CD4-positive, alpha-beta T cell treated with Interleukin-2 at 100 ng/mL for 4 hours (primary cell): ENCODE data around the gene PSMB7.
"Not testable (repeated sequence)": the region's sequence is repeated elsewhere in the genome, so short reads cannot be mapped to it uniquely, and the experiment has no call there.

Source experiments
- DNase-seq: peaks from one replicate; pipeline ENCODE4 v3.0.0-alpha.2; 2020; ENCODE audit warnings: low spot score

PSMB7 gene

DNA sequence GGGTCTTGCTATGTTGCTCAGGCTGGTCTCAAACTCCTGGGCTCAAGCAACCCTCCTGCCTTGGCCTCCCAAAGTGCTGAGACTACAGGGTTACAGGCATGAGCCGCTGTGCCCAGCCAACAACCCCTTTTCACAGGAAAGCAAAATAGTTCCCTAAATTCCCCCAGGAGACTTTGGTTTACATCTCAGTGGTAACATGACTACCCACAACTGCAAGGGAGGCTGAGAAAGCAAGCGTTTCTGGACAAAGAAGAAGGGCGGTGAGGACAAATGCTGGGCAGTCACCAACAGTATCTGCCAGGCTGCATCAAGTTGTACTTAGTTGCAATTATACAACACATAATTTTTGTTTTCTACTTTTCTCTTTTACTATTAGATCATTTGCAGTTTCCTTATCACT is 27.6 kb upstream of the PSMB7 start:
- no peak for DNase-seq

DNA sequence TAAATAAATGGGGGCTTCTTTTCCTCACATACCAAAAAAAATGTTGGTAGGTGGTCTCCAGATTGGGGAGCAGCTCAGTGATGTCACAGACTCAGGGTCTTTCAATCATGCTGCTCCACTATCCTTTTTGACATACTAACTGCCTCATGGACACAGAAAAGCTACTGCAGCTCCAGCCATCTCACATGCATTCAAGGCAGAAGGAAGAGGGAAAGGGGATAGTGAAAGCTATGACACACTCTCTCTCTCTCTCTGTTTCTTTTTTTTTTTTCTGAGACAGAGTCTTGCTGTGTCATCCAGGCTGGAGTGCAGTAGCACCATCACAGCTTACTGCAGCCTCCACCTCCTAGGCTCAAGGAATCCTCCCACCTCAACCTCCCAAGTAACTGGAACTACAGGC is 27.1 kb upstream of the PSMB7 start:
- DNase-seq, result no peak

DNA sequence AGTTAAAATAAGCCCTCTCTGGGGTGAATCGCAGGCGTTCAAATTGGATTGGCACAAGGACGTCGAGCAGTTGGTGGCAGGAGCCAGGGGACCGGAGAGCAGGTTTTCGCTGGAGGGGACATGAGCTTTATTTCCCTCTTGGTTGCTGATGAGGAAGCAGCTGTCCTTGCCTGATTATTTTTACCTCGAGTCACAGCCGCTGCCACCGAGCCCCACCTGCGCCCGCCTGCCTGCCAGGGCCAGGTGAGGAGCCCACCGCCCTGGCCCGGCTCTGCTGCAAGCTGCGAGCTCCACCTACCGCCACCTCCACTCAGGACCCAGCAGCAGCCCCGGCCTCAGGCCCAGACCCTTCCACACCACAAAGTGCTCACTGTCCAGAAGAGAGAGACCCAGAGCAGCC is 26.0 kb upstream of the PSMB7 start:
- no peak for DNase-seq

DNA sequence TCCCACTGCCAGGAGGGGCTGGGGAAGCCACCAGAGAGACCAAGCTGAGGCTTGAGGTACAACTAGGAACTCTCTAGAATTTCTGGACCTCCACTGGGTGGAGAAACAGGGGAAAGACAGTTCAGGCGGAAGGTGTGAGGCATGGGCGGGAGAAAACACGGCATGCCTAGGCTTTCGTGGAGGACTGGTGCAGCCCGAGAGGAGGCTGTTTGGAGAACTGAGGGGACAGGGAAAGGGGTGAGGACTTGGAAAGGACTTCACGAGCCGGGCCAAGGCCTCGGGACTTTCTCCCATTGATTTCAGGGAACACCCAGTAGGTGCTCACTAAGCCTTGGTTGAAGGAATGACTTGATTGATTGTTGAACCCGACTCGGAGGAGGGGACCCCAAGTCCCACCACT is 25.5 kb upstream of the PSMB7 start:
- no peak for DNase-seq

DNA sequence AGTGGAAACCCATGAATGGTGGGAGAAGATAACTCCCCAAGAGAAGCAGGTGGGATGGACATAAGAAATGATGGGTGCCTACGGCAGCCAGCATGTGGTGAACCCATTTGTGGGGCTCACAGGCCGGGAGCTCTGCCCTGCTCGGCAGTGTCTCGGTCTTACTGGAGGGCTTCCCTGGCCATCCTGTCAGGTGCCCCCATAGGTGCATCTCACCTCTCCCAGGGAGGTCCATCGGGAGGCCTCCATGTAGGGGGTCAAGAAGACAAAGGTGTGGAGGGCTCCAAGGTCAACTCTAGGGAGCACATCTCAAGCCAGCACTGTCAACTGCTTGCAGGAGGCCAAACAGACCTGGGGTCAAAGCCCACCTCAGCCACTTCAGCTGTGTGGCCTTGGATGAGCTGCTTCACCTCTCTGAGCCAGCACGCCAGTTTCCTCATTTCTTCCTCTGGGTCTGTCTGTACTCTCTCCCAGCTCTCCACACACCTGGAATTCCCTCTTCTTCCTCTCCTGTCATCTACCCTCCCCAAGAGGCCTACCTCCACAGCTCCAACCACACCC is 24.5 kb upstream of the PSMB7 start:
- no peak for DNase-seq

DNA sequence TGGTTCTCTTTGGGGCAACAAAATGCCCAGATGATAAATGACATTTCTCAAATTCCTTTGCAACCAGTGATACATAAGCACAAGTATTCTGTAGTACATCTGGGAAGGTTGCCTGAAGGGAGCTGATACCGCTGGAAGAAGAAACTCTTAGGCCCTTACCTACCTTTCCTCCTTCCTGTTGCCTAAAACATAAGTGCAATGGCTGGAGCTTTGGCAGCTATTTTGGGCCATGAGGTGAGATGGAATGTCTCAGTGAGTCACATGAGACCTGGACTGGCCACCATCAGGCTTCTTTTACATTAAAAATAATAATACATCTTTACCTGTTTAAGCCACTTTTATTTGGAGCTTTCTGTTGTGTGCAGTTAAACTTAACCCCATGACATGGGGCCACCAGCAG is 23.8 kb upstream of the PSMB7 start:
- DNase-seq, result no peak

DNA sequence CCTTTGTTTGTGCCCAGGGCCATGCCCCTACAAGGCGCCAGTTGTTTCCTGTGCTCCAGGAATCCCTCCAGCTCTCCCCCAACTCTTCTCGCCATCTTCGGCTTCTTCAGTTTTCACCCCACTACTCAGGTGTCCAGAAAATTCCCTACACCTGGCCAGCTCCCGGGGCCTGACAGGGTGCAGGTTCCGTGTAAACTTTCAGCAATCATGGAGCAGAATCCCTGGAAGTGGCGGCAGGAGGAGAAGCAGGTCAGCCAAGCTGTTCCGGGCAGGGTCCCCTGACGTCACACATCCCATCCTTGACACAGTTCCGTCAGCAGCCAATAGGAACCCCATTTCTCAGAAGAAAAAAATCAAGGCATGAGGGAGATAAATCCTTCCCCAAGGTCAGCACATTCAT is 22.8 kb upstream of the PSMB7 start:
- DNase-seq, result no peak

DNA sequence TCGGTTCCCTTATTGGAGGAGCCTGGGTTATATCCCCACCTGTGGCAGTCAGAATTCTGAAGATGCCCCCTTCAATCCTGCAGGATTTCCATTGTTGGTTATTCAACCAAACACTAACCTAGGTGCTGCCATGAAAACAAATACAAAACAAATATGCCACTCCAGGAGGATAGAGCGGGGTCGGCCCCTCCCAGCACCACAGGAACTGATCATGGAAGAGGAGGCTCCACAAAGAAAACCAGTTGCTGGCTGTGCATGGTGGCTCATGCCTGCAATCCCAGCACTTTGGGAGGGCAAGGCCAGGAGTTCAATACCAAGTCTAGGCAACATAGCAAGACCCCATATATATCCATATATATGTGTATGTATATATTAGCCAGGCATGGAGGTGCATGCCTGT is 21.8 kb upstream of the PSMB7 start:
- no peak for DNase-seq

DNA sequence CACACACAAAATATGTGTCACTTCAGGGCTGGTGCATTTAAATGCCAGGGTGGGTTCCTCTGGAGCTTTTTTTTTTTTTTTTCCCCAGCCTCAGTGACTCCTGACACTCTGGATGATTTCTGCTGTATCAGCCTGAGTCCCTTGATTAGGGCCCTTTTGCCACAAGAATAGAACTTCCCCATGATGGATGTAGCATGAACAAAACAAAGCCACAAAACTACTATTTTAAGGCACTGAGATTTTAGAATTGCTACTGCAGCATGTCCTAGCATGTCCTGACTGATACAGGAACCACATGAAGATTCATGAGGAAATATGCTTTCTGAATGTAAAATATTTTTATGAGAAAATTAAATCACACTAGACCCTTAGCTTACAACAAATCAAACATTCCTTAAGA is 21.1 kb upstream of the PSMB7 start:
- DNase-seq, result no peak

DNA sequence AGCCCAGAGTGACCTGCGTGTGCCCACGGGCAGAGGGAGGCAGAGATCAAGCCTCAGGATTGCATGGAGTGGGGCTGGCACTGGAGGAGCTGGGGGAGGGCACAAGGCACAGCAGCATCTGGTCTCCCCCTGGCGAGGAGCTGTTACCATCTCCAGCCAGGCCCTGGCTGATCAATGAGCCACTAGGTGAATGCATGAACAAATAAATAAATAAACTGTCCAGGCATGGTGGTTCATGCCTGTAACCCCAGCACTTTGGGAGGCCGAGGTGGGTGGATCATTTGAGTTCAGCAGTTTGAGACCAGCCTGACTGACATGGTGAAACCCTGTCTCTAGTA is 14.3 kb upstream of the PSMB7 start:
- DNase-seq, result no peak

DNA sequence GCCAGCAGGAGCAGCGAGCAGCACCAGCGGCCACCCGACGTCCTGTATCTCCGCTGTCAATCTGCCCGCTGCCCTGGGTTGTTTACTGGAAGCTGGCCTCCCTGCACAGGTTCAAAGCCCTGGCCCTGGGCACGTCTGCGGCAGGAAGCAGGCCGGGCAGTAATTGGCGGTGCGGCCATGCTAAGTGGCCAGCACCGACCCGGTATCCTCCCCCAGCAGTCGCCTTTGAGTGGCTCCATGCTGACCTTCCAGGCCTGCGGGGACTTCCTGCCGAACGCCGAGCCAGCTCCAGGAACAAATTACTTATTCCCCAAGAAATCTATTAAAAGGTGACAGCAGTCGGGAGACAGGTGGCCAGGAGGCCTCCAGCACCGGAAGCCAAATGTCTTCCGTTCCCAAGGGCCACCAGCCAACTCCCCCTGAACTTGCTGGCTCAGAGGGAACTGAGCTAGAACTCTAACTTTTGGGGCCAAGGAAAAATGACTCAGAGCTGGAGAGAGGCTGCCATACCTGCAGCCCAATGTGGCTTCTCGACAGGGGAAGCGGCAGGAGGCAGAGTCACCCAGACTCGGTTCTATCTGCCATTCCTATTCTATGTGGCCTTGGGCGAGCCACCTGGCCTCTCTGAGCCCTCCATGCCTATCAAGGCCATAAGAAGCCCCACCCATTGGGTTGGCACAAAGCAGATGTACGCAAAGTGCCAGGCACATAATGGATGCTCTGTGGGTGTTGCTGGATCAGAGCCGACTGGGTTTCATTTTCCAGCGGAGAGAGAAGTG is 13.7 kb upstream of the PSMB7 start:
- no peak for DNase-seq

DNA sequence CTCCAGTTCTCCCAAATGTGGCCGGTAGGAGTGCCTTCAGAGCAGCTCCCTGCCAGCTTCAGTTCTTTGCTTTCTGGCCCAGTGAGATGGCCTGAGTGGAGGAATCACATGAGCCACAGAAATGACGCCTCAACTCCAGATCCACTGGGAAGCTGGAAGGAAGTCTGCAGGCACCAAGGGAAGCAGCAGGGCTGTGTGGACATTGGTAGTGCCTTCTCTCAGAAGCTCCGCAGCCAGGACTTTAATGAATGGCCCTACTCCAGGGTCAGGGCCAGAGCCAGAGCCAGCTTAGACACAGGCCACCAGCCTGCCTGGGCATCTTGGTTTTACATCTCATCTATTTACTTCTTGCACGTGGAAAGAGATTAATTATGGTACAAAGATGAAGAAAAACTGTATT is 12.0 kb upstream of the PSMB7 start:
- DNase-seq, result no peak

DNA sequence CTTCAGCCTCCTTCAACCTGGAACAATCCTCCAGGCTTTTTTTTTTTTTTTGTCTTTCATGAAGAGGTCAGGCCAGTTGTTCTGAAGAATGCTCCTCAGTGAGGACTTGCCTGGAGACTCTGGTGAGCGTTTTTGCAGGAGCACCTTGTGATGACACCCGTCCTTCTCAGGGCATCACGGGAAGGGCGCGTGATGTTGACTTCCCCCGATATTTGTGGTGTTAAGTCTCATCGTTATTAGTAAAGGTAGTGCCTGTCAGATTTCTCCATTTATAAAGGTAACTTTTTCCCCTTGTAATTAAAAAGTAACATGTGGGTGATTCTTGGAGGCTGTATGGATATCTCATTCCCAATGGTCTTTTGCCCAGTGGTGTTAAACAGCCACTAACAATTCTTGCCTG is 11.1 kb upstream of the PSMB7 start:
- DNase-seq, result no peak

DNA sequence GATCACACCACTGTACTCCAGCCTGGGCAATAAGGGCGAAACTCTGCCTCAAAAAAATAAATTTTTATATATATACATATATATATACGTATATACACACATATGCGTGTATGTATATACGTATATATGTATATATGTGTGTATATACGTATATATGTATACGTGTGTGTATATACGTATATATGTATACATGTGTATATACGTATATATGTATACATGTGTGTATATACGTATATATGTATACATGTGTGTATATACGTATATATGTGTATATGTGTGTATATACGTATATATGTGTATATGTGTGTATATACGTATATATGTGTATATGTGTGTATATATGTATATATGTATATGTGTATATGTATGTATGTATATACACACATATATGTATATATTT is 10.5 kb upstream of the PSMB7 start:
- not testable (repeated sequence) for DNase-seq

DNA sequence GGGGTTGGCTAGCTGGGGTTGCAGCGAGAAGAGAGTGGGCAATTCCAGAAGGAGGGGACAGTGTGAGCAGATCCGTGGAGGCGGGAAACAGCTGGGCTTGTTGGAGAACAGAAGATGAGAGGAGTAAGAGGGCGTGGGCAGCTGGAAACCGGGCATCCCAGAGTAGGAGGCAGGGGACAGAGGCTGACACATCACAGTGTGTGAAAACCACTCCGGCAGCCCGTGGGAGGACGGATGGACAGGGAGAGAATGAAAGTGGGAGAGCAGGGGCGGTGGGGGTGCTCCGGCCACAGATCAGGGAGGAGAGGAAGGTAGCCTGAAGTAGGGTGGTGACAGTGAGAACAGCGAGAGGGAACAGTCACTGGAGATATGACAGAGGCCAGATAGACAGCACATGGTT is 8.3 kb upstream of the PSMB7 start:
- no peak for DNase-seq

DNA sequence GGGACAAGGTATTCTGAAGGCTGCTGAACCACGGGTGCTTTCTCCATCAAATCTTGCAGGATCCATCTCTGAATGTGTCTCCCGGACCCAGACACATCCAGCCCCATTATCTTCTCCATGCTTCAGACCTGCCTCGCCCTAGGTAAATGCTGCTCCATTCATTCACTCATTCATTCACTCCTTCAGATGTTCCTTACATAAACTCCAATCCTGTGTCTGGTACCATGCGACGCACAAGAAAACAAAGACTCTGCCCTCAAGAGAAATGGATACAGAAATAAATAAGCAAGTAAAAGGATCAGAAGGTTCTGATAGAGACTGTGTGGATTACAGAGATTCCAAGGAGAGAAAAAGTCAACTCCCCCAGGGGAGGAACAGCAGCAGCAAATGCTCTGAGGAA is 7.9 kb upstream of the PSMB7 start:
- no peak for DNase-seq

DNA sequence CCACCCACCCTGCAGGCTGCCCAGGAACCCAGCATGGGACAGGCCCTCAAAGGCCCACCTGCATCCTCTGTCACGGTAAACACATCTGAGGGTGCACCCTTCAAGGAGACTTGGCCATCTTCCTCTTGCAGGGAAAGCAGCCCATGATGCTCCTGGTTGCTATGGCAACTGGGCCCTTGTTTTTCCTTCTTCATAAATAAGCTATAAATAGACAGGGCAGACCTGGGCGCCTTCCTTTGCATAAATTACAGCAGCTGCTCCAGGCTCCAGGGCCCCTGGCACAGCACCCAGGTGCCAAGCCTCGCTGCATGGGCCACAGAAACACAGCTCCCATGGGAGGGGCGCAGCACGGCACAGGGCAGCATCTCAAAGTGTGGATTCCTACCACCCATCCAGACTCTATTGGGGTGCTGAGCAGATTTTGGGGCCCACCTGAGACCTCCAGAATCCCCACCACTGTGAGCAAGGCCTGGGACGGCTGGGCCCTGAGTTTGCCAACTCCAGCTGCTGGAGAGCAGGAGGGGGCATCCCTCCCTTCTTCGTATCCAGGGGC is 5.8 kb upstream of the PSMB7 start:
- no peak for DNase-seq

DNA sequence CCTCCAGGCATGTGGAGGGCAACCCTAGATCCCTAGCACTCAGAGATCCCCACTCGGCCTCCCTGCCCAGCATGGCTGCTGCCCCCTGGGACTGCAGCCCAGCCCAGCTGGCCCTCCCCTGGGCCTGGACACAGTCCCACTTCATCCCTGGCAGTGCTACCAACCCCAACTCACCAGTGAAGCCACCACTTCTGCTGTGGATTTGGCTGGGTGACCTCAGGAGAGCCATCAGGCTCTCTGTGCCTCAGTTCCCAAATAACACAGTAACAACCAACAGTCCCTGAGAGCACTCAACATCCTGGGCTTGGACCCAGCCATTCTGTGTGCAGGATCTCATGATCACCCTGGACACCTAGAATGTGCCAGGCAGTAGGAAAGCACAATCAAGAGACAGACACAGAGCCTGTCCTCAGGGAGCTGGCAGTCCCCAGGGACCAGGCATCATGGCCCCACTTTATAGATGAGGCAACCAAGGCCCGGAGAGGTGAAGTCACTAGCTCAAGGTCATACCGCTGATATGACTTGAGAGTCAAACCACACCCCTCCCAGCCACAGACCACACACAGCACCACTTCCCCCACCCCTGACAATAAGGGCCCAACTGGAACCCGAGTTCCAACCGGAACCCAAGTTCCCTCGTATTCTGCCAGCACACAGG is 4.7 kb upstream of the PSMB7 start:
- DNase-seq, result no peak

DNA sequence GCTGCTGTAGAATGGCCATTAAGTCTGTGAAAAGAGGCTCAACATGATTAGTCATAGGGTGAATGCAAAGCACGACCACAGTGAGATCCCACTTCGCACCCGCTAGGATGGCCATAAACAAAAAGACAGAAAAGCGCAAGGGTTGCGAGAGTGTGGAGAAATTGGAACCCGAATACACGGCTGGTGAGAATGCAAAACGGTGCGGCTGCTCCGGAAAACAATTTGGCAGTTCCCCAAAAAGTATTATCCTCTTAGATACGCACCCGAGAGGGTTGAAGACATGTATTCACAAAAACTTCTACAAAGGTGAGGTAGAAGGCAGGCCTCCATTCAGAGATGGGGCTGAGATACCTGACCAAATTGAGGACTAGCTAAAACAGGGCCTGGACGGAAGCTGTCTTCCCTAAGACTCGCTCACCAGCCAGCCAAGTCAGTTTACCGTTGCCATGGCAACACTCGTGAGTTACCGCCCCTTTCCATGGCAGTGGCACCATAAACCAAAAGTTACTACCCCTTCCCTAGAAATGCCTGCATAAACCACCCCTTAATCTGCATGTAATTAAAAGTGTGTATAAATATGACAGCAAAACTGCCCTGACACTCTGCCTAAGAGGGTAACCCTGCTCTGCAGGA is 726 bp upstream of the PSMB7 start:
- no peak for DNase-seq

DNA sequence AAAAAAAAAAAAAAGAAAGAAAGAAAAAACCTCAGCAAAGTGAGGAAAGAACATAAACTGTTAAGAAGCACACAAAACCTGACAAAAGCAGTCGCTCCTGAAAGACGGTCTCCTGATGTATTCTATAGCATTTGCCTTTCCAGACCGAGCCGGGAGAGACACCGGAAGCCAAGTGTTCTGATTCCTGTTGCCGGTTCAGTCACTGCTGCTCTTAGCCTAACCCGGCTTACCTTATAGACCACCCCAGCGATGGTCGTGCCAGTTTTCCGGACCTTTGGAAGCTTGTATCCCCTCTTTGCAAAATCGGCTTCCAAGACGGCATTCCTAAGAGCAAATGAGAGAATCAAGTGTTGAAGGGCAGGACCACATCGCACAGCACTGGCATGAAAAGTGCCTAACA is 630 bp downstream of the PSMB7 start:
- no peak for DNase-seq

DNA sequence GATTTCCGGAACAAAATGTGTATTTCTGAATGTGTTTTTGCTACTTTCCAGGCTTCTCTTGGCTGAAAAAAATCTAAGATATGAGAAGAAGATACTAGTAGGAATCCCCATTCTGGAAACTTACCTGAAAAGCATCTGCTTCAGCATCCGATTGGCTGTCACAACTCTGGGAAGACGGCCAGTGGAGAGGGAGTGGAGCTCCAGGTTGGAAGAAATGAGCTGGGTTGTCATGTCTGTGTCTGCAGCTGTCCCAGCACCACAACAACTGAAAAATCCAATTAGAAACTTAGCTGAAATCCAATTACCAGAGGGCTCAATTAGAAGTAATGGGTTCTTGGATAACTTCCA is 3.0 kb downstream of the PSMB7 start:
- no peak for DNase-seq

DNA sequence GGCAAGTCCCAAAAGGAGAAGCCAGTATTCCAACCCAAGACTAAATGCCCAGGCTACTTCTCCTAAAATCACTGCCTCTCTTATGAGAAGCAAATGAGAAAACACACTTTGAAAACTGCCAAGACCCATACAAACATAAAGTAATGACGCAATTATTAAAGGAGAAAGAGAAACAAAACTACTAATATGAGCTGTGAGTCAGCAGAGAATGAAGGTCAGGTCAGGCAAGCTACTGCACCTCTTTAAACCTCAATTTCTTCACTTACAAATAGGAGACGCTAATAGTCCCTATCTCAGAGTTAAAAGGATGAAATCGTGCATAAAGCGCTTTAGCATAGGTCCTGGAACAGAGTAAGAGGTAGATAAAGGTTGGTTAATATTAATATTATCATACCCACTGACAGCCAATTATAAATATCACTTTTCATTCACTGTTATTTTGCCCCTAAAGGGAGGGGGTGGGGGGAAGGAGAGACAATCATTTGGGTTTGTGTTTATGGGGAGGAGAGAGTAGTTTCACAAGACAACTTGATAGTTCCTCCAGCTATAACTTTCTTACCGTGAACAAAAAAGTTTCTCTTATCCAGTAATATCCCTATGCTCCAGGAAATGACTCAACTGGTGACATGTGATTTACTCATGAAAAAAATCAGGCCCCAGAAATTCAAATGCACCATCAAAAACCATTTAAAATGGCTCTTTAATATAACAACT is 3.6 kb downstream of the PSMB7 start:
- DNase-seq, result no peak
